B cell (primary cell): ENCODE results near the gene STX2.

Source experiments
- EZH2 ChIP-seq: IDR thresholded peaks from 2 replicates; pipeline ENCODE4 v1.6.1; 2012; ENCODE audit warnings: borderline replicate concordance, low read depth, mild to moderate bottlenecking, moderate library complexity, low read length; ENCODE audit not compliant: insufficient read depth, poor library complexity, severe bottlenecking
- TF ChIP-seq, protein P1 (sequence below): fragments of 200-600 bp; IDR thresholded peaks from one replicate; pipeline ENCODE4 v1.8.0; 2022; ENCODE audit warnings: antibody characterized with exemption, mild to moderate bottlenecking

DNA sequence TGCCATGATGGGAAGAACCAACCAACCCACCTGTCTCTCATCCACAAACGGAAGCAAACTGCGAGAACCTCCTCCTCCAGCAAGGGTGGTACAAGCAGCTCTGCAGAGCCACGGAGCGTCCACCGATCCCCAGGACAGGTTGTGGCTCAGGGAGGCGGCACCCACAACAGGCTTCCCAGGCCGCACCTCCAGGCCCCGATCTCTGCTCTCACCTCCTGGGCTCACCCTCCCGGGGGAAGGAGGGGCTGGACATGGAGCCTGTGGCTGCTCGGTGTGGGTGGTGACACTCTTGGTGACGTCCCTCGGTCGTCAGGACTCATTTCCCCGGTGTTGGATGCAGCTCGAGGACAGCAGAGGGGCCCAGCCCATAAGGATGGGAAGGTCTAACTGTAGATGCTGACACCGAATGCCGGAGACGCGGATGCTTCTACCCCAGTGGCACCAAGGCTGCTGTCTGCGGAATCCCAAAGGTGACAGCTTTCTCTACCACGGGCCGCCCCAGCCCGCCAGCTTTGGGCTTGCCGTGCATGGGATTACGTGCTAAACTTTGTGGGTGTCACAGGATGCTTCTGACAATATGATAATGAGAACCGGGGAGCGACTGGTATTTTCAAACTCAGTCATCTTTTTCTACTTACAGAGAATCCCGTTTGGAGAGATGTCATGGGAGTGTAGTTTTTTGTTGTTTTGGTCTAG, 58.0 kb downstream of the STX2 start:
- TF ChIP-seq, protein P1, sequence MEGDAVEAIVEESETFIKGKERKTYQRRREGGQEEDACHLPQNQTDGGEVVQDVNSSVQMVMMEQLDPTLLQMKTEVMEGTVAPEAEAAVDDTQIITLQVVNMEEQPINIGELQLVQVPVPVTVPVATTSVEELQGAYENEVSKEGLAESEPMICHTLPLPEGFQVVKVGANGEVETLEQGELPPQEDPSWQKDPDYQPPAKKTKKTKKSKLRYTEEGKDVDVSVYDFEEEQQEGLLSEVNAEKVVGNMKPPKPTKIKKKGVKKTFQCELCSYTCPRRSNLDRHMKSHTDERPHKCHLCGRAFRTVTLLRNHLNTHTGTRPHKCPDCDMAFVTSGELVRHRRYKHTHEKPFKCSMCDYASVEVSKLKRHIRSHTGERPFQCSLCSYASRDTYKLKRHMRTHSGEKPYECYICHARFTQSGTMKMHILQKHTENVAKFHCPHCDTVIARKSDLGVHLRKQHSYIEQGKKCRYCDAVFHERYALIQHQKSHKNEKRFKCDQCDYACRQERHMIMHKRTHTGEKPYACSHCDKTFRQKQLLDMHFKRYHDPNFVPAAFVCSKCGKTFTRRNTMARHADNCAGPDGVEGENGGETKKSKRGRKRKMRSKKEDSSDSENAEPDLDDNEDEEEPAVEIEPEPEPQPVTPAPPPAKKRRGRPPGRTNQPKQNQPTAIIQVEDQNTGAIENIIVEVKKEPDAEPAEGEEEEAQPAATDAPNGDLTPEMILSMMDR = no peak
- no peak for TF ChIP-seq EZH2
